Keratinocyte (primary cell): ENCODE results near the gene LSAMP. TPM values are rescaled to one million over a fixed set of nuclear protein-coding genes. Genes with fewer than 3 reads are reported as not detected.

ENCODE experiments used
- DNase-seq: peaks from one replicate; pipeline ENCODE4 v3.0.0-alpha.2; 2011; ENCODE audit warnings: low read depth, missing footprints, low spot score
- FAIRE-seq: peaks from 2 replicates; lab custom pipeline; 2011; peaks lifted over from hg19 to GRCh38; lab: Jason Lieb, UNC
- H2AFZ ChIP-seq: 2 replicates; pipeline ENCODE4 v1.6.0; 2012; ENCODE audit warnings: low read length, control low read depth, inconsistent platforms; ENCODE audit not compliant: control insufficient read depth
- H3K27ac ChIP-seq: 2 replicates; pipeline ENCODE4 v1.5.1; 2011; ENCODE audit warnings: low read length; ENCODE audit not compliant: control insufficient read depth, insufficient read depth
- H3K27me3 ChIP-seq: 3 replicates; pipeline ENCODE4 v1.6.0; 2011; ENCODE audit warnings: low read length; ENCODE audit not compliant: control insufficient read depth, insufficient read depth; ENCODE audit errors: extremely low read depth
- H3K36me3 ChIP-seq, 2 experiments: 2 replicates in 1 of 2; 3 replicates in 1 of 2; pipeline ENCODE4 v1.5.1; 2011; ENCODE audit warnings: low read length in 2 of 2, mild to moderate bottlenecking in 1 of 2; ENCODE audit not compliant: control insufficient read depth in 2 of 2, insufficient read depth in 2 of 2; ENCODE audit errors: extremely low read depth in 1 of 2
- H3K4me1 ChIP-seq: 3 replicates; pipeline ENCODE4 v1.5.1; 2011; ENCODE audit warnings: low read length; ENCODE audit not compliant: control insufficient read depth, insufficient read depth; ENCODE audit errors: extremely low read depth
- H3K4me2 ChIP-seq: 3 replicates; pipeline ENCODE4 v1.6.0; 2011; ENCODE audit warnings: low read depth, low read length; ENCODE audit not compliant: control insufficient read depth, insufficient read depth; ENCODE audit errors: extremely low read depth
- H3K4me3 ChIP-seq, 3 experiments: fragments of 200-600 bp in 1 of 3; sonication (generic) in 1 of 3; 2 replicates in 2 of 3; 3 replicates in 1 of 3; pipeline ENCODE4 v1.5.1; 2011 to 2016; ENCODE audit warnings: low read length in 3 of 3, mild to moderate bottlenecking in 3 of 3, control low read depth in 2 of 3, inconsistent platforms in 1 of 3, low read depth in 1 of 3, mixed read lengths in 1 of 3, mixed run types in 1 of 3, moderate library complexity in 1 of 3; ENCODE audit not compliant: control insufficient read depth in 2 of 3, insufficient read depth in 2 of 3; ENCODE audit errors: extremely low read depth in 1 of 3
- H3K79me2 ChIP-seq: 2 replicates; pipeline ENCODE4 v1.6.0; 2012; ENCODE audit warnings: low read length; ENCODE audit not compliant: control insufficient read depth, insufficient read depth
- H3K9ac ChIP-seq: 3 replicates; pipeline ENCODE4 v1.6.0; 2011; ENCODE audit warnings: low read length; ENCODE audit not compliant: control insufficient read depth, insufficient read depth; ENCODE audit errors: extremely low read depth
- H3K9me1 ChIP-seq: 3 replicates; pipeline ENCODE4 v1.6.0; 2011; ENCODE audit warnings: low read length; ENCODE audit not compliant: control insufficient read depth, insufficient read depth; ENCODE audit errors: extremely low read depth
- H3K9me3 ChIP-seq: 2 replicates; pipeline ENCODE4 v1.5.1; 2012; ENCODE audit warnings: low read depth, low read length; ENCODE audit not compliant: control insufficient read depth
- H4K20me1 ChIP-seq: 3 replicates; pipeline ENCODE4 v1.6.0; 2011; ENCODE audit warnings: low read length; ENCODE audit not compliant: control insufficient read depth, insufficient read depth; ENCODE audit errors: extremely low read depth
- EZH2 ChIP-seq: IDR thresholded peaks from one replicate; pipeline ENCODE4 v1.6.1; 2012; ENCODE audit warnings: inconsistent platforms, mild to moderate bottlenecking, low read length, moderate library complexity
- dilution Hi-C: fragments of 300-500 bp; cut with MboI; formaldehyde crosslinking; loops from one replicate; pipeline ENCODE4 v1.7.0; 2020; ENCODE audit warnings: low sequenced_read_pairs; ENCODE audit not compliant: extremely low pct_ligation_motif_present
- polyA plus RNA-seq, 5 experiments: library from polyadenylated mRNA; depleted of rRNA in 3 of 5; stranded (reverse) in 3 of 5; stranded (forward) in 1 of 5; unstranded in 1 of 5; fragments of >200 nt; gene quantifications; 1 replicate in 1 of 5; 2 replicates in 3 of 5; 3 replicates in 1 of 5; pipeline versions ENCODE4 v1.2.1 to v1.2.3, GENCODE V29; 2011 to 2012; ENCODE audit warnings: missing spikeins in 2 of 5, low read depth in 1 of 5, low replicate concordance in 1 of 5
- TF ChIP-seq, protein P1 (sequence below), 3 experiments: IDR thresholded peaks in 1 of 3; conservative IDR thresholded peaks in 1 of 3; optimal IDR thresholded peaks in 1 of 3; 2 replicates in 2 of 3; 3 replicates in 1 of 3; pipeline versions ENCODE3 to v1.5.1; 2011; ENCODE audit warnings: low read length in 3 of 3, mild to moderate bottlenecking in 3 of 3, moderate library complexity in 2 of 3, control low read depth in 1 of 3, inconsistent platforms in 1 of 3; ENCODE audit not compliant: insufficient read depth in 2 of 3; ENCODE audit errors: extremely low read depth in 1 of 3

Gene LSAMP
- polyA plus RNA-seq, 1 donor (not counting 4 experiments of a cell fraction or from before 2014, with no cell fraction given) = 0.12 TPM

GRCh38 chr3:115852278-115852677, 593.0 kb downstream of the LSAMP start:
- no peak overlapping the region for H3K27ac ChIP-seq
- H2AFZ ChIP-seq = no peak overlapping the region
- no peaks in the 10 kb centered on the region for H3K4me1 ChIP-seq
- H3K79me2 ChIP-seq = no peaks in the 10 kb centered on the region
- H3K36me3 ChIP-seq = no peaks in the 10 kb centered on the region
- H3K9me1 ChIP-seq = no peaks in the 10 kb centered on the region
- no peak overlapping the region for H3K4me2 ChIP-seq
- no peak overlapping the region for H3K4me3 ChIP-seq
- H3K27me3 ChIP-seq = no peaks in the 10 kb centered on the region
- DNase-seq = no peak
- H3K9me3 ChIP-seq = no peaks in the 10 kb centered on the region
- dilution Hi-C loops = no loop called here
- TF ChIP-seq EZH2 = no peak
- TF ChIP-seq, protein P1, sequence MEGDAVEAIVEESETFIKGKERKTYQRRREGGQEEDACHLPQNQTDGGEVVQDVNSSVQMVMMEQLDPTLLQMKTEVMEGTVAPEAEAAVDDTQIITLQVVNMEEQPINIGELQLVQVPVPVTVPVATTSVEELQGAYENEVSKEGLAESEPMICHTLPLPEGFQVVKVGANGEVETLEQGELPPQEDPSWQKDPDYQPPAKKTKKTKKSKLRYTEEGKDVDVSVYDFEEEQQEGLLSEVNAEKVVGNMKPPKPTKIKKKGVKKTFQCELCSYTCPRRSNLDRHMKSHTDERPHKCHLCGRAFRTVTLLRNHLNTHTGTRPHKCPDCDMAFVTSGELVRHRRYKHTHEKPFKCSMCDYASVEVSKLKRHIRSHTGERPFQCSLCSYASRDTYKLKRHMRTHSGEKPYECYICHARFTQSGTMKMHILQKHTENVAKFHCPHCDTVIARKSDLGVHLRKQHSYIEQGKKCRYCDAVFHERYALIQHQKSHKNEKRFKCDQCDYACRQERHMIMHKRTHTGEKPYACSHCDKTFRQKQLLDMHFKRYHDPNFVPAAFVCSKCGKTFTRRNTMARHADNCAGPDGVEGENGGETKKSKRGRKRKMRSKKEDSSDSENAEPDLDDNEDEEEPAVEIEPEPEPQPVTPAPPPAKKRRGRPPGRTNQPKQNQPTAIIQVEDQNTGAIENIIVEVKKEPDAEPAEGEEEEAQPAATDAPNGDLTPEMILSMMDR (optimal IDR thresholded peaks at IDR 0.05 in 1 of 3, IDR thresholded peaks at IDR 0.05 in 1 of 3, conservative IDR thresholded peaks at IDR 0.05 in 1 of 3; ENCODE audit: extremely low read depth in 1 of 3, insufficient read depth in 2 of 3, low read length in 3 of 3) = no peak
- no peak for FAIRE-seq
- H3K9ac ChIP-seq = no peak overlapping the region
- H4K20me1 ChIP-seq = no peaks in the 10 kb centered on the region

DNA sequence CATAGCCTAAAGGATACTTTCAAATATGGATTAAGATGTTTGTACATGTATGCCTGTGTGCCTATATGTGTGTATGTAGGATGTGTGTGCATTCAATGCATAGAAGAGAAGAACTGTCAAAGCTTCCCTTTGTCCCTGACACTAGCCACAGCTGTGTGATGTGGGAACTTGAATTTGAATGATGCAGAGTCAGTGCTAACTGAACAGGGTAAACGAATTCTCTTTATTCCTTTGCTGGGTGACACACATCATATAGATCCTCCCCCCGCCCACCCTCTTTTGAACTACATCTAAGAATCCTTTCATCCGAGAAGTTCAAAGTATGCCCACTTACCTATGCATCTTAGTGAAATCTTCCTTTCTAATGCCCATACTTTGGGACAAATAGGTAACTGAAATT, 593.7 kb downstream of the LSAMP start:
- dilution Hi-C loops = no loop called here
- no peaks in the 10 kb centered on the region for H3K36me3 ChIP-seq
- FAIRE-seq = no peak

More for the DNA sequence above, 593.7 kb downstream of the LSAMP start:
- no peaks in the 10 kb centered on the region for H4K20me1 ChIP-seq
- no peak for TF ChIP-seq EZH2
- TF ChIP-seq, protein P1 (optimal IDR thresholded peaks at IDR 0.05 in 1 of 3, IDR thresholded peaks at IDR 0.05 in 1 of 3, conservative IDR thresholded peaks at IDR 0.05 in 1 of 3; ENCODE audit: extremely low read depth in 1 of 3, insufficient read depth in 2 of 3, low read length in 3 of 3) = no peak
- no peaks in the 10 kb centered on the region for H3K9me3 ChIP-seq
- no peak for DNase-seq
- H3K79me2 ChIP-seq = no peaks in the 10 kb centered on the region
- H2AFZ ChIP-seq = no peak overlapping the region
- H3K4me1 ChIP-seq = no peaks in the 10 kb centered on the region
- no peak overlapping the region for H3K4me2 ChIP-seq
- no peak overlapping the region for H3K27ac ChIP-seq
- H3K9ac ChIP-seq = no peak overlapping the region
- H3K9me1 ChIP-seq = no peaks in the 10 kb centered on the region
- H3K27me3 ChIP-seq = no peaks in the 10 kb centered on the region
- no peak overlapping the region for H3K4me3 ChIP-seq
